ENCODE results near the gene SORBS2.

The SORBS2 gene

GRCh38 chr4:185578284-185578683 is 233.7 kb downstream of the SORBS2 start:
- H3K9ac ChIP-seq, result no peak overlapping the region
- H3K4me1 ChIP-seq, result peaks cover 4% of the 10 kb centered on the region
- no peaks in the 10 kb centered on the region for H3K27me3 ChIP-seq (ENCODE audit: control insufficient read depth, insufficient read depth, low read length)
- no peak overlapping the region for H3K4me3 ChIP-seq (ENCODE audit: low read depth, low read length)
- no peaks in the 10 kb centered on the region for H3K9me3 ChIP-seq (ENCODE audit: control insufficient read depth, low read length)
- no peak overlapping the region for H3K4me2 ChIP-seq (ENCODE audit: low read length)
- TF ChIP-seq, protein P1, sequence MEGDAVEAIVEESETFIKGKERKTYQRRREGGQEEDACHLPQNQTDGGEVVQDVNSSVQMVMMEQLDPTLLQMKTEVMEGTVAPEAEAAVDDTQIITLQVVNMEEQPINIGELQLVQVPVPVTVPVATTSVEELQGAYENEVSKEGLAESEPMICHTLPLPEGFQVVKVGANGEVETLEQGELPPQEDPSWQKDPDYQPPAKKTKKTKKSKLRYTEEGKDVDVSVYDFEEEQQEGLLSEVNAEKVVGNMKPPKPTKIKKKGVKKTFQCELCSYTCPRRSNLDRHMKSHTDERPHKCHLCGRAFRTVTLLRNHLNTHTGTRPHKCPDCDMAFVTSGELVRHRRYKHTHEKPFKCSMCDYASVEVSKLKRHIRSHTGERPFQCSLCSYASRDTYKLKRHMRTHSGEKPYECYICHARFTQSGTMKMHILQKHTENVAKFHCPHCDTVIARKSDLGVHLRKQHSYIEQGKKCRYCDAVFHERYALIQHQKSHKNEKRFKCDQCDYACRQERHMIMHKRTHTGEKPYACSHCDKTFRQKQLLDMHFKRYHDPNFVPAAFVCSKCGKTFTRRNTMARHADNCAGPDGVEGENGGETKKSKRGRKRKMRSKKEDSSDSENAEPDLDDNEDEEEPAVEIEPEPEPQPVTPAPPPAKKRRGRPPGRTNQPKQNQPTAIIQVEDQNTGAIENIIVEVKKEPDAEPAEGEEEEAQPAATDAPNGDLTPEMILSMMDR (IDR thresholded peaks at IDR 0.05), result no peak
- H2AFZ ChIP-seq, result no peak overlapping the region
- no peaks in the 10 kb centered on the region for H3K79me2 ChIP-seq
- no peaks in the 10 kb centered on the region for H3K36me3 ChIP-seq (ENCODE audit: control insufficient read depth, insufficient read depth, low read length)
- H3K27ac ChIP-seq, result no peak overlapping the region

DNA sequence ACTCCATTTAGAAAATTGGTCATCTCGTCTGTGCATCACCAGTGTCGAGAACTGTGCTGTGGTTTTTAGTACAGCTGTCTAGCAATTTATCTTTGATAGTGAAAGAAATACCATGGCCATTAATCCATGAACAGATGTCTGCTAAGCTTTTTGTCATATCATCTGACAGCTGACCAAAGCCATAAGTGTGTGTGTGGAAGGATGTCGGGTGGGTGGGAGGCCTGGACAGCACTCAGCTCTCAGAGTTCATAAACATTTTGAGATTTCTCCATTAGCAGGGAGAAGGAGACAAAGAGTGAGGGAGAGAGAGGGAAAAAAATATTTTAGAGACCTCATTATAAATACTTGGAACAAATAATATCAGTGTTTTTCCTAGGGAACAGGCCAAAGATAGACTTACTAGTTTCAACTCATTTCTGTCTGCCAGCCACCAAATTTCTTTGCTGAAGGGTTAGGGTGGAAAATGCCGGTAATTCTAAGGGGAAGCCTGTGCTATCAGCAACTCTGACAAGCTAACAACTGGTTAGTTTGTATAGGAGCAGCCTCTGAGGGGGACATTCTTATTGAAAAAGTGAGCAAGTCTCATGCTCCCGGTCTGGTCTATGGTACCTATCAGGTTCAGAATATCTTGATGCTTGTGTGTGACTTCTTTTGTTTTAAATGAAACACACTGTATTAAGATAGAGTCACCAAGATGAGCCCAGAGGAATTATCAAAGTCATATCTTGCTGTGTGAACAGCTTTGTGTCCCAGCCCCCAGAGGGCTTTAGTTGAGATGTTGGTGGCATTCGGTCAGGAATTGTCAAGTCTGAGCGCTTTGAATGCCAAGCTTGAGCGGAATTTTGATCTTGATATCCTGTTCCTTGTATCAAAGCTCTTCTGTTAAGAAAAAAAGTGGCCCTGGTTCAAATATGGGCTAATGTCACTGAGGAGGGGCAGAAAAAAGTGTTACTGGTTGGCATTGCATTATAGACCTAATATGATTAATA is 234.7 kb downstream of the SORBS2 start:
- no peak overlapping the region for H3K27ac ChIP-seq
- H3K36me3 ChIP-seq (ENCODE audit: control insufficient read depth, insufficient read depth, low read length), result no peaks in the 10 kb centered on the region
- TF ChIP-seq, protein P1 (IDR thresholded peaks at IDR 0.05), result no peak
- no peaks in the 10 kb centered on the region for H3K9me3 ChIP-seq (ENCODE audit: control insufficient read depth, low read length)
- no peaks in the 10 kb centered on the region for H3K27me3 ChIP-seq (ENCODE audit: control insufficient read depth, insufficient read depth, low read length)
- no peak overlapping the region for H3K9ac ChIP-seq
- H2AFZ ChIP-seq, result no peak overlapping the region
- no peaks in the 10 kb centered on the region for H3K79me2 ChIP-seq
- H3K4me3 ChIP-seq (ENCODE audit: low read depth, low read length), result no peak overlapping the region
- peaks cover 4% of the 10 kb centered on the region for H3K4me1 ChIP-seq
- no peak overlapping the region for H3K4me2 ChIP-seq (ENCODE audit: low read length)

- H3K4me1 ChIP-seq, result peaks cover 4% of the 10 kb centered on the region
- H3K4me2 ChIP-seq (ENCODE audit: low read length), result no peak overlapping the region
- no peak overlapping the region for H3K4me3 ChIP-seq (ENCODE audit: low read depth, low read length)
- H3K9ac ChIP-seq, result no peak overlapping the region
- H3K79me2 ChIP-seq, result no peaks in the 10 kb centered on the region
- TF ChIP-seq, protein P1 (IDR thresholded peaks at IDR 0.05), result no peak
- H2AFZ ChIP-seq, result no peak overlapping the region
- H3K9me3 ChIP-seq (ENCODE audit: control insufficient read depth, low read length), result no peaks in the 10 kb centered on the region
- no peak overlapping the region for H3K27ac ChIP-seq
- no peaks in the 10 kb centered on the region for H3K27me3 ChIP-seq (ENCODE audit: control insufficient read depth, insufficient read depth, low read length)
- H3K36me3 ChIP-seq (ENCODE audit: control insufficient read depth, insufficient read depth, low read length), result no peaks in the 10 kb centered on the region
These were observed 235.6 kb downstream of the SORBS2 start for GRCh38 chr4:185576314-185576961.

- no peaks in the 10 kb centered on the region for H3K36me3 ChIP-seq (ENCODE audit: control insufficient read depth, insufficient read depth, low read length)
- H3K4me2 ChIP-seq (ENCODE audit: low read length), result peak overlapping the region; percentile 24
- no peak overlapping the region for H3K9ac ChIP-seq
- H3K4me3 ChIP-seq (ENCODE audit: low read depth, low read length), result peak overlapping the region; percentile 17
- H3K79me2 ChIP-seq, result no peaks in the 10 kb centered on the region
- peak overlapping the region; percentile 77 for H2AFZ ChIP-seq
- H3K27ac ChIP-seq, result no peak overlapping the region
- TF ChIP-seq, protein P1 (IDR thresholded peaks at IDR 0.05), result no peak
- peaks cover 4% of the 10 kb centered on the region for H3K4me1 ChIP-seq
- no peaks in the 10 kb centered on the region for H3K9me3 ChIP-seq (ENCODE audit: control insufficient read depth, low read length)
- H3K27me3 ChIP-seq (ENCODE audit: control insufficient read depth, insufficient read depth, low read length), result no peaks in the 10 kb centered on the region
These were observed 238.3 kb downstream of the SORBS2 start for GRCh38 chr4:185573651-185574199.
